Stimulated activated CD8-positive, alpha-beta memory T cell treated with anti-CD3 and anti-CD28 coated beads, Interleukin-12 subunit alpha, Interleukin-12 subunit beta, amount 100 ng/mL, for 4 hours (primary cell): ENCODE measurements around the gene KRI1.

Experiments
- DNase-seq: peaks from one replicate; pipeline ENCODE4 v3.0.0-alpha.2; 2020; ENCODE audit warnings: low read depth

Gene KRI1

DNA sequence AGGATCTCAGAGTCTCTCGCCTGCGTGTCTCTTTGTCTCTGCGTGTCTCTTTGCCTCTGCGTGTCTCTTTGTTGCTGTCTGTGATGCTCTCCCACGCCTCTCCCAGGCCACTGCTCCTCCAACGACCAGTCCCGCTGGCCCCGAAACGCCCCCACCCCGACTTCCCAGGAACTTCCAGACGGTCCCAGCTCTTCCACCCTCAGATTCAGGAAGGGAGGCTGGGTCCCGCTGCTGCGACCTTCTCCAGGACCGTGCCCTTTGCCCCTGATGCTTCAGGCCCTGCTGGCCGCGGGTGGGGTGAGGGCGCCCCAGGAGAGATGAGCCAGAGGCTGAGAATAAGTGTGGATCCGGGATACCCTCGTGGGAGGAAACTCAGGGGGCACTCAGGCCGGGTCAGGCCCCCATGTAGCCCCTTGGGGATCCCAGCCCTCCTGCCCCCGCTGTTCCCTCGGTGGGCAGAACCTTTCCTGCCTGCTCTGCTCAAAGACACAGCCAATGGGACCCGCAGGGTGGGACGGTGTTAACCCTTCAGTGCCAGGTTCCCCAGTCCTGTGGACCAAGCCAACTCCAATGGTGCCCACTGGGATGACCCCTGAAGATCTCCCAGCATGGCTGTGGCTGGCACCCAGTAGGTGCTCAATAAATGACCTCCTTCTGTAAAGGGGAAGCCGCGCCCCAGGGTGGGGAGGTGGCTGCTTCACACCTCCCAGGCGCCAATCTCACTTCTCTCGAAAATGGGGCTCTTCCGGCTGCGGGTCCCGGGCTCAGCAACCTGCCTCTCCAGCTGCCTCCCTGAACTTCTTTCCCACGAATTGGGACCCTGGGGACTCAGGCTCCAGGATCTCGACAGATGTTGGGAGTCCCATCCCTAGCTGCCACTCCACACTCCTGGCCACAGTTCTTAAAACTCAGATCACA is 47.1 kb downstream of the KRI1 start:
- DNase-seq: no peak

DNA sequence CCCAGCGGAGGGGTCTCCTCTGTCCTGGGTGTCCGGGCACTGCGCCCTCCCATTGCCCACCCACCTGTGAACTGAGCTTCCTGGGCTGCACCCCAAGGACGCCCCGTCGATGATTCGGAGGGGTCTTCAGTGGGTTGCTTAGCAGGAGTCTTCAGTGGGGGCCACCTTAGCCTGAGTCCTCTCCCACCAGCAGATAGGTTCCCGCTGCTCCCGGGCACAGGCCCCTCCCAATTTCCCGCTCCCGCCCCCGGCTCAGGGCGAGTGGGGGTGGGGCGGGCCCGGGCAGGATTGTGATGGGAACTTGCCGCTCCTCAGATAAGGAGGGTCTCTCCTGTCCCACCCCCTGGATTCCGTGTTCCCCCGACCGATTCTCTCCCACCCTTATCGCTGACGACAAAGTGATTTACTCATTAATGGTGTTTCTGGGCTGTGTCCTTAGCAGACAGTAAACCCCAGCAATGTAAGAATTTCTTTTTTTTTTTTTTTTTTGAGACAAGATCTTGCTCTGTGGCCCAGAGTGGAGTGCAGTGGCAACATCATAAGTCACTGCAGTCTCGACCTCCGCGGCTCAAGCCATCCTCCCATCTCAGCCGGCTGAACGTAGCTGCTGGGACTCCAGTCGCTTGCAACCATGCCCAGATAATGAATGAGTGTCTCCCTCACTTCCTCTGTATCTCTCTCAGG is 47.9 kb downstream of the KRI1 start:
- DNase-seq: no peak

DNA sequence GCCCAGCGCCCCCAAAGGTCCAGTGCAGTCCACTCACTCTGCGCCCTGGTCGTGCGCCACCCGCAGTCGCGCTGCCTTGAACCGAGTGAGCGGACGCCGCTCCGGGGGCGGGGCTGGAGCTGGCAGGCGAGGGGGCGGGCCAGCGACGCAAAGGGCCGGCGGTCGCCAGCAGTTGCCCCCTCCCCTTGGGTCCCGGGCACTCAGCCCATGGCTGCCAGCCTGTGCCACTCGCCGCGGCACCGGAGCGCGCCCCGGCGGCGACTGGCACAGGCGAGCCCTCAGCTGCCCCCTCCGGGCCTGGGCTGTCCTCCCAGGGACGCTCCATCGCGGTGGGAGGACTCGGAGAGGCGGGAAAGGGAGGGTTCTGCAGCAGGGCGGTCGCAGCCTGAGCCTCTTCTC is 48.5 kb downstream of the KRI1 start, which contains the start of gene S1PR5:
Gene S1PR5 (minus strand): TSS at position 87 of the 399 bp plus-strand sequence. CDS start 2,436 bp downstream, outside the sequence.
- no peak for DNase-seq

DNA sequence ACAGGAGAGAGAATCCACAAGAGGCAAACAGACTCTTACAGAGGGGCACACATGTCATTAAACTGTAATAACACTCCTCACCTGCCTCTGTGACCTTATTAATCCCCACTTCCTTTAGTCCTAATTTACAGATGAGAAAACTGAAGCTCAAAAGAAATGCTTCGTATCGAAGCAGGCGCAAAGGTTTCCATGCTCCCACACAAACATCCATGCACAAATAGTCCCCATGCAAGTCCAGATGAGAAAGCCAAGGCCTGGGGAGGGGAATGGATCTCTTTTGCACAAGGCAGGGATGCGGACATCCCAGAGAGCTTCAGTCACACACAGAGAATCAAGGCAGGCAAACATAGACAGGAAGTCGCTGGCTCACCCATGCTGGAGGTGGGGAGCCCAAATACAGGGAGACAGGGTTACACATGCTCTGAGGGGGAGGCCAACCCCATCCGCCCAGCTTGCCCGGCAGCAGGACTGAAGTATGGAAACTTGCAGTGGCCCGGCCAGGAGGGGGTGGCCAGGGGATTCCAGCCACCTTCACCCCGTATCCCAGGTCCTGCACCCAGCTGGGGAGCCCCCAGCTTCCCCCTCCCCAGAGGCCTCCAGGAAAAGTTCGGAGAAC is 49.0 kb downstream of the KRI1 start:
- no peak for DNase-seq

DNA sequence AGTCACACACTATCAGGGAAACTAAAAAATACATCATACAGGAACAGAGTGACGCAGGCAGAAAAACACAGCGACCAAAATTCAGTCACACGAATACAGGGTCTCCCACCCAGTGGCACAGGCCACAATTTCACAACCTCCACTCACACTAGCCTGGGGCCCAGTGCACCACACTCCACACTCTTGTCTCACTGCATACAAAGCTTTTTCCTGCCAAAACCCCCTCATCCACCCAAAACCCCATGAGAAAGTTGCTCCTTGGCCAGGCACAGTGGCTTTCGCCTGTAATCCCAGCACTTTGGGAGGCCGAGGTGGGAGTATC is 49.8 kb downstream of the KRI1 start:
- no peak for DNase-seq

DNA sequence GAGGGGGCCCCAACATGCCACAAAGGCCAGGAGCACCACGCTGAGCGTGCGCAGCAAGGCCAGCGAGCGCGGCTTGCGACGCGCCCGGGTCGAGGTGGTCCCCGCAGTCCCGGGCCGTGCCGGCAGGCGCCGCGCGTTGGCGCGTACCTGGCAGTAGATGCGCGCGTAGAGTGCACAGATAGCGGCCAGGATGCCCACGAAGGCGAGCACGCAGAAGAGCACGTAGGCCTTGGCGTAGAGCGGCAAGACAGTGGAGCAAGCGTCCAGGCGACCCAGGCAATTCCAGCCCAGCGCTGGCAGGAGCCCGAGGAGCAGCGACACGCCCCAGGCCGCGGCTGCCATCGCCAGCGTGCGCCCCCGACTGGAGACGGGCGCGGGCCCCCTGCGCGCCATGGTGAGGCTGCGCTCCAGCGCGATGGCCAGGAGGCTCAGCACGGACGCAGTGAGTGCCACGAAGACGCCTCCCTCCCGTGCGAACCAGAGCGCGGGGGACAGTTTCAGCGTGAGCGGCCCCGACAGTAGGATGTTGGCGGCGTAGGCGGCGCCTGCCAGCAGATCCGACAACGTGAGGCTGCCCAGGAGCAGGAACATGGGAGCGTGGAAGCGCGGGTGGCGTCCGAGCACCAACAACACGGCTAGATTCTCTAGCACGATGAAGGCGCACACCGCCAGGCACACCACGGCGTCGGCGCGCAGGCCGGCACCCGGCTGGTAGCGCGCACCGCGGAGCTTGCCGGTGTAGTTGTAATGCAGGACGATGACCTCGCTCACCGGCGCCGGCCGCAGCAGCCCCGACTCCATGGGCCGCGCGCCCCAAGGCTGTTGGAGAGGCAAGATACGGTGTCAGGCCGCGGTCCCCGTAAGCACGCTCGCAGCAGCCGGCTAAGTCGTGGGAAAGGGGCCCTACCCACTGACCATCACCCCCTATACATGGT is 51.3 kb downstream of the KRI1 start:
- DNase-seq: no peak

DNA sequence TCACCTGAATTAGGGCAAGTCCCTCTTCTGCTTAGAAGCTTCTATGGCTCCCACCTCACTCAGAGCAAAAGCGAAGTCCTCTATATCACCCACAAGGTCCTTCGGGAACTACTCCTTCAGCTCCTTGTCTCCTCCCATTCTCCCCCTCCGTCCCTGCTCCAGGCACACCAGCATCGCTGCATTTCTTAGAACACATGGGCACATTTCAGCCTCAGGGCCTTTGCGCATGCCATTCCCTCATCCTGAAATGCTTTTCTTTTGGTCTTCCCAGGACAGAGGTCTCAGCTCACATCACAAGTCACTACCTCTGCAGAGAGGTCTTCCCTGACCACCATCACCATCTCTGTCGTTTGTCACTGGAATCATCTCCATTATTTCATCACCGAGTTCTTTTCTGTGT is 52.6 kb downstream of the KRI1 start:
- no peak for DNase-seq

DNA sequence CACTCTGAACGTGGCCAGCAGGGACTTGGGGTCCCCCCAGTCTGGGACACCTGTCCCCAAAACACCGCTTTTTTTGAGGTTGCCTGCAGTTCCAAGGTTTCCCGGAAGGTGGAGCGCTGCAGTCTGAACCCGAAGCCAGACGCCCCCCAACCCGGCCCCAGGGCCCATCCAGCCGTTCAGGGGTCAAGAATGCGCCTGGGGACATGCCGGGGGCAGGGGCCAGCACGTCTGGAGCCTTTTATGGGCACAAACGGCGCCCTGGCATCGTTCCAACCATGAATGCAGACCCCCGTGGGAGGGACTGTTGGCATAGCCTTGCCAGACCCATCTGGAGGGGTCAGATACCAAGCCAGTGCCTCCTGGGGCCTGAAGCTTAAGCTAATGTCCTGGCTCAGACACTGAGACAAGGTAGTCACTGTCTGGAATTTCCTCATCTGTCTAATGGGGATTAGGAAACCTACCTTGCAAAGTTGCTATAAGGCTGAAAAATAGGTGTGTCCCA is 55.5 kb downstream of the KRI1 start:
- DNase-seq: no peak

DNA sequence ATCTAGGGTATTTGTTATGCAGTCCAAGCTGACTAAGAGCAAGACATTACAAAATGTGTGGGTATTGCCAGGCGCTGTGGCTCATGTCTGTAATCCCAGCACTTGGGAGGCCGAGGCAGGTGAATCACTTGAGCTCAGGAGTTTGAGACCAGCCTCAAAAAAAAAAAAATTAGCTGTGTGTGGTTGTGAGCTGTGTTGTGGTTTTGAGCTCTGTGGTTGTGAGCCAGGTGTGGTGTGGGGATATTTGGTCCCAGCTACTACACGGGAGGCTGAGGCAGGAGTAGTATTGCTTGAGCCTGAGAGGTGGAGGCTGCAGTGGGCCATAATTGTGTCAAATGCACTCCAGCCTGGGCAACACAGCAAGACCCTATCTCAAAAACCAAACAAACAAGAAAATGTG is 57.1 kb downstream of the KRI1 start:
- no peak for DNase-seq

DNA sequence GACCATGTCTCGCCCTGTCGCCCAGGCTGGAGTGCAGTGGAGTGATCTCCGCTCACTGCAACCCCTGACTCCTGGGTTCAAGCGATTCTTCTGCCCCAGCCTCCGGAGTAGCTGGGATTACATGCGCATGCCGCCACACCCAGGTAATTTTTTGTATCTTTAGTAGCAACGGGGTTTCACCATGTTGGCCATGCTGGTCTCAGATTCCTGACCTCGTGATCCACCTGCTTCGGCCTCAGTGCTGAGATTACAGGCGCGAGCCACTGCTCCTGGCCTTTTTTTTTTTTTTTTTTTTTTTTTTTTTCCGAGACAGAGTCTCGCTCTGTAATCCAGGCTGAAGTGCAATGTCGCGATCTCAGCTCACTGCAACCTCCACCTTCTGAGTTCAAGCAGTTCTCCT is 57.8 kb downstream of the KRI1 start:
- no peak for DNase-seq

DNA sequence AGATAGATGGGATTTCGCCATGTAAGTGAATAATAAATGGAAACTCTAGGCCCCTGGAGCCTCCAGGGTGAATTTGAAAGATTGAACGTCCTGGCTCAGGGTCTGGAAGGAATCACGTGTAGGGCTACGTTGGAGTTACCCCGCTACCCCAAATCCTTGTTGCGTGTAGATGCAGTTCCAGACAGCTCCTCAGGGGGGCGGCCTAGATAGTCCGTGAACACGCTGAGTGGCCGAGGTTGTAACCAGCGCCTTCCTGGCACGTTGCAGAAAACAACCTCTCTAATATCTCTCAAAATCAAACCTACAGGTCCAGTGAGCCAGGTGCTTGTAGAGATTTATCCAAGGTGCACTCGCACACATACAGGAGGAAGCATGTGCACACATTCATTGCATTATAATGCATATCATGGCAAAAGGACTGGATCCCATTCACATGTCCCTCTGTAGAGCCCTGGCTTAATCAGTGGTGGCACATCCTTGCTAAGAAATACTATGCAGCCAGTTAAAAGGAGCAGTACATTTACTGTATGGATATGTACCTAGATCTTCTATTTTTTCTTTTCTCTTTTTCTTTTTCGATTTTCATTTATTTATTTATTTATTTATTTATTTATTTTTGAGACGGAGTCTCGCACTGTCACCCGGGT is 60.1 kb downstream of the KRI1 start:
- peak; percentile 59 for DNase-seq
